Spleen (tissue), 7 donors: ENCODE data around the gene CSNK2B.

Source experiments
- CTCF ChIP-seq, 11 experiments: fragments of 200-600 bp in 7 of 11; fragments of 450-650 bp in 4 of 11; sonication (generic) in 4 of 11; IDR thresholded peaks in 8 of 11; conservative IDR thresholded peaks in 3 of 11; 1 replicate in 7 of 11; 2 replicates in 4 of 11; pipeline versions ENCODE4 v1.4.0 to v1.8.0; 2016 to 2021; ENCODE audit warnings: antibody characterized with exemption in 11 of 11, inconsistent platforms in 4 of 11, mild to moderate bottlenecking in 1 of 11
- POLR2AphosphoS5 ChIP-seq, 3 donors: sonication (generic); formaldehyde crosslinking; IDR thresholded peaks; one replicate each; pipeline ENCODE4 v1.5.1; 2017; ENCODE audit warnings: antibody characterized with exemption in 3 of 3
- donor health status: DM: no; HTN: no; CAD: no; lungs with moderate emphysema.
- donor health status: DM: no; HTN: no; CAD: no.
- donor health status: DM: no; HTN: no; CAD: no.

GRCh38 chr6:31622684-31623091, 43.2 kb upstream of the CSNK2B start:
- TF ChIP-seq CTCF (IDR thresholded peaks at IDR 0.05 in 8 of 11, conservative IDR thresholded peaks at IDR 0.05 in 3 of 11) (no peak), POLR2AphosphoS5 (IDR thresholded peaks at IDR 0.05) (no peak)
